K562 (cell line): Measurements from ENCODE around the gene CCL3. TPM values are rescaled to one million over a fixed set of nuclear protein-coding genes. Genes with fewer than 3 reads are reported as not detected.

Source experiments
- ATAC-seq: fragments of 200-7000 bp; cut with Tn5 transposase; 3 replicates; pipeline ENCODE4 v1.9.1; 2020; ENCODE audit warnings: moderate library complexity
- BruUV-seq: library from RNA; stranded (reverse); fragments of 400-500 nt; replicated peaks from 2 replicates; lab custom pipeline; 2021; lab: Mats Ljungman, UMichigan
- CTCF ChIA-PET: fragments of 300-600 bp; formaldehyde crosslinking; extraction: SDS; loops from one replicate; lab custom pipeline; 2021; ENCODE audit warnings: low intra/inter-chr PET ratio; lab: Yijun Ruan, JAX
- POLR2A ChIA-PET: fragments of 300-600, 350-650 bp; sonication (Branson Sonifier 250); formaldehyde crosslinking; extraction: SDS; loops from one replicate; lab custom pipeline; 2021; ENCODE audit warnings: antibody characterized with exemption, inconsistent platforms; lab: Yijun Ruan, JAX
- DNase-seq, 4 experiments: peaks; one replicate each; pipeline versions ENCODE4 v3.0.0 to v3.0.0-alpha.2; 2011 to 2018; ENCODE audit warnings: low spot score in 3 of 4, mixed read lengths in 3 of 4; ENCODE audit errors: extremely low read depth in 1 of 4
- FAIRE-seq: peaks from 2 replicates; lab custom pipeline; 2011; peaks lifted over from hg19 to GRCh38; lab: Jason Lieb, UNC
- H2AFZ ChIP-seq: 2 replicates; pipeline ENCODE4 v1.6.0; 2011; ENCODE audit warnings: low read depth, low read length, control low read depth, inconsistent platforms
- H3K27ac ChIP-seq: fragments of 200-600 bp; 3 replicates; pipeline ENCODE4 v1.8.0; 2011; ENCODE audit warnings: low read depth, mild to moderate bottlenecking, control low read depth, inconsistent platforms, low read length, moderate library complexity, mixed read lengths; ENCODE audit errors: extremely low read depth
- H3K27me3 ChIP-seq, 2 experiments: fragments of 300-600 bp in 1 of 2; 2 replicates in 1 of 2; 3 replicates in 1 of 2; pipeline versions ENCODE4 v1.6.0 to v1.8.0; 2011; ENCODE audit warnings: inconsistent platforms in 2 of 2, low read length in 2 of 2, mild to moderate bottlenecking in 1 of 2, mixed read lengths in 1 of 2, moderate library complexity in 1 of 2; ENCODE audit not compliant: control insufficient read depth in 2 of 2, insufficient read depth in 2 of 2
- H3K36me3 ChIP-seq: fragments of 300-600 bp; 3 replicates; pipeline ENCODE4 v1.8.0; 2011; ENCODE audit warnings: mild to moderate bottlenecking, low read length, inconsistent platforms; ENCODE audit not compliant: control insufficient read depth, insufficient read depth
- H3K4me1 ChIP-seq, 2 experiments: fragments of 200-600 bp in 1 of 2; replicated peaks in 1 of 2; 2 replicates in 1 of 2; 3 replicates in 1 of 2; pipeline versions ENCODE4 v1.5.1 to v1.8.0; 2011; ENCODE audit warnings: inconsistent platforms in 2 of 2, low read length in 2 of 2, mild to moderate bottlenecking in 1 of 2, mixed read lengths in 1 of 2, moderate library complexity in 1 of 2; ENCODE audit not compliant: control insufficient read depth in 2 of 2, insufficient read depth in 2 of 2
- H3K4me2 ChIP-seq: 2 replicates; pipeline ENCODE4 v1.6.1; 2011; ENCODE audit warnings: low read length, control low read depth, inconsistent platforms, mixed read lengths; ENCODE audit not compliant: insufficient read depth
- H3K4me3 ChIP-seq: fragments of 200-600 bp; sonication (generic), shearing (Covaris generic); 2 replicates; pipeline ENCODE4 v1.5.1; 2016; ENCODE audit warnings: control low read depth, inconsistent platforms
- H3K79me2 ChIP-seq: fragments of 200-600 bp; 3 replicates; pipeline ENCODE4 v1.8.0; 2011; ENCODE audit warnings: low read length, inconsistent platforms; ENCODE audit not compliant: control insufficient read depth, insufficient read depth
- H3K9ac ChIP-seq, 2 experiments: 2 replicates each; pipeline versions ENCODE4 v1.6.0 to v1.6.1; 2011; ENCODE audit warnings: low read depth in 2 of 2, low read length in 2 of 2, control low read depth in 1 of 2, inconsistent platforms in 1 of 2, mild to moderate bottlenecking in 1 of 2, mixed read lengths in 1 of 2; ENCODE audit not compliant: insufficient read depth in 1 of 2
- H3K9me1 ChIP-seq: one replicate; pipeline ENCODE4 v1.6.0; 2011; ENCODE audit warnings: inconsistent platforms, mild to moderate bottlenecking, low read length, moderate library complexity; ENCODE audit not compliant: control insufficient read depth, insufficient read depth
- H3K9me3 ChIP-seq: replicated peaks from 2 replicates; pipeline ENCODE4 v1.5.1; 2011; ENCODE audit warnings: low read depth, low read length, inconsistent platforms; ENCODE audit not compliant: control insufficient read depth, insufficient read depth
- H4K20me1 ChIP-seq: replicated peaks from 2 replicates; pipeline ENCODE4 v1.6.1; 2011; ENCODE audit warnings: low read length, inconsistent platforms, mixed read lengths; ENCODE audit not compliant: control insufficient read depth, insufficient read depth
- EP400 ChIP-seq: fragments of 450-650 bp; IDR thresholded peaks from 2 replicates; pipeline ENCODE4 v1.6.1; 2017; ENCODE audit warnings: antibody characterized with exemption, mild to moderate bottlenecking, moderate library complexity
- LCOR ChIP-seq: sonication (generic); formaldehyde crosslinking; IDR thresholded peaks from 2 replicates; pipeline ENCODE4 v1.8.0; 2022; ENCODE audit warnings: mild to moderate bottlenecking, missing genetic modification reagents
- PHF20 ChIP-seq: fragments of 450-650 bp; IDR thresholded peaks from 2 replicates; pipeline ENCODE4 v1.6.1; 2018; ENCODE audit not compliant: partially characterized antibody
- RAD21 ChIP-seq, 2 experiments: fragments of 250-450 bp in 1 of 2; fragments of 450-650 bp in 1 of 2; sonication (Bioruptor Pico) in 1 of 2; formaldehyde crosslinking in 1 of 2; IDR thresholded peaks in 1 of 2; conservative IDR thresholded peaks in 1 of 2; 2 replicates each; pipeline versions ENCODE4 v1.4.0 to v1.8.0; 2020 to 2022; ENCODE audit warnings: mild to moderate bottlenecking in 2 of 2, moderate library complexity in 1 of 2
- RBM14 ChIP-seq: fragments of 200-400 bp; formaldehyde crosslinking; IDR thresholded peaks from 2 replicates; pipeline ENCODE4 v1.6.1; 2018; ENCODE audit warnings: low read depth, mild to moderate bottlenecking, low read length, moderate library complexity, borderline replicate concordance; ENCODE audit not compliant: insufficient read depth
- RHOXF2B ChIP-seq: fragments of 250-450 bp; sonication (Bioruptor Pico); conservative IDR thresholded peaks from 2 replicates; pipeline ENCODE4 v1.5.1; 2021
- SIN3B ChIP-seq: fragments of 450-650 bp; IDR thresholded peaks from 2 replicates; pipeline ENCODE4 v1.6.1; 2017; ENCODE audit warnings: low read depth, mild to moderate bottlenecking, moderate library complexity
- SLC30A9 ChIP-seq: fragments of 250-450 bp; sonication (Bioruptor Pico); IDR thresholded peaks from 2 replicates; pipeline ENCODE4 v1.8.0; 2022; ENCODE audit warnings: mild to moderate bottlenecking, moderate library complexity
- ZNF12 ChIP-seq: sonication (generic); formaldehyde crosslinking; IDR thresholded peaks from 2 replicates; pipeline ENCODE4 v1.4.0; 2020; ENCODE audit warnings: mild to moderate bottlenecking, missing genetic modification reagents
- ZSCAN32 ChIP-seq: fragments of 450-650 bp; formaldehyde crosslinking; IDR thresholded peaks from 2 replicates; pipeline ENCODE4 v1.4.0; 2020; ENCODE audit warnings: mild to moderate bottlenecking, moderate library complexity
- WGBS: fragments of 100-300 bp; shearing (Covaris generic); methylation state at CpG from one replicate; pipeline ENCODE4 v1.1.6; 2016; ENCODE audit warnings: low coverage, mixed read lengths; ENCODE audit not compliant: insufficient coverage; ENCODE audit errors: missing lambda C conversion rate; 5-methylcytosine and 5-hydroxymethylcytosine counted together
- in situ Hi-C: fragments of 300-500 bp; cut with MboI; formaldehyde crosslinking; loops from 4 replicates; pipeline ENCODE4 v1.15.0; 2018; ENCODE audit warnings: inconsistent platforms, mixed read lengths
- intact Hi-C: fragments of 100-400 bp; cut with micrococcal nuclease; formaldehyde crosslinking; loops from 2 replicates; pipeline ENCODE4 v1.14.2; 2022
- polyA plus RNA-seq, 8 experiments: library from polyadenylated mRNA; depleted of rRNA in 4 of 8; stranded (reverse) in 5 of 8; unstranded in 3 of 8; fragments of >200 nt; fragmentation: Nextera tagmentation in 2 of 8; fragmentation: Illumina TruSeq in 1 of 8; extraction: Ambion mirVana in 2 of 8; extraction: Trizol in 1 of 8; gene quantifications; 2 replicates each; pipeline versions ENCODE4 v1.2.1 to v1.2.3, GENCODE V29; 2011 to 2014; ENCODE audit warnings: inconsistent platforms in 1 of 8, missing spikeins in 1 of 8
- total RNA-seq, 7 experiments: library from RNA; depleted of rRNA in 6 of 7; stranded (reverse); fragments of >200 nt in 6 of 7; fragmentation: Illumina TruSeq in 2 of 7; extraction: Trizol in 2 of 7; gene quantifications; 2 replicates each; pipeline versions ENCODE4 v1.2.1 to v1.2.3, GENCODE V29; 2011 to 2021; ENCODE audit warnings: low replicate concordance in 1 of 7
- TF ChIP-seq, protein P1 (sequence below), 2 experiments: fragments of 450-650 bp; IDR thresholded peaks; 2 replicates each; pipeline ENCODE4 v1.6.1; 2018; ENCODE audit warnings: mild to moderate bottlenecking in 2 of 2, low read depth in 1 of 2; ENCODE audit not compliant: partially characterized antibody in 2 of 2
- TF ChIP-seq, protein P2 (sequence below), 3 experiments: IDR thresholded peaks in 2 of 3; conservative IDR thresholded peaks in 1 of 3; 2 replicates each; pipeline ENCODE4 v1.5.1; 2011 to 2012; ENCODE audit warnings: low read length in 3 of 3, mild to moderate bottlenecking in 3 of 3, control low read depth in 2 of 3, improper control_type of control experiment in 1 of 3, inconsistent platforms in 1 of 3, low read depth in 1 of 3, mixed read lengths in 1 of 3, moderate library complexity in 1 of 3; ENCODE audit not compliant: insufficient read depth in 2 of 3
- TF ChIP-seq, protein P3 (sequence below): fragments of 450-650 bp; IDR thresholded peaks from 2 replicates; pipeline ENCODE4 v1.6.1; 2016

CCL3 gene
- total and polyA plus RNA-seq, 9 of the 15 experiments (the other 6 are each of a cell fraction or from before 2014, with no cell fraction given), result 0.58 TPM; not detected in 8

DNA sequence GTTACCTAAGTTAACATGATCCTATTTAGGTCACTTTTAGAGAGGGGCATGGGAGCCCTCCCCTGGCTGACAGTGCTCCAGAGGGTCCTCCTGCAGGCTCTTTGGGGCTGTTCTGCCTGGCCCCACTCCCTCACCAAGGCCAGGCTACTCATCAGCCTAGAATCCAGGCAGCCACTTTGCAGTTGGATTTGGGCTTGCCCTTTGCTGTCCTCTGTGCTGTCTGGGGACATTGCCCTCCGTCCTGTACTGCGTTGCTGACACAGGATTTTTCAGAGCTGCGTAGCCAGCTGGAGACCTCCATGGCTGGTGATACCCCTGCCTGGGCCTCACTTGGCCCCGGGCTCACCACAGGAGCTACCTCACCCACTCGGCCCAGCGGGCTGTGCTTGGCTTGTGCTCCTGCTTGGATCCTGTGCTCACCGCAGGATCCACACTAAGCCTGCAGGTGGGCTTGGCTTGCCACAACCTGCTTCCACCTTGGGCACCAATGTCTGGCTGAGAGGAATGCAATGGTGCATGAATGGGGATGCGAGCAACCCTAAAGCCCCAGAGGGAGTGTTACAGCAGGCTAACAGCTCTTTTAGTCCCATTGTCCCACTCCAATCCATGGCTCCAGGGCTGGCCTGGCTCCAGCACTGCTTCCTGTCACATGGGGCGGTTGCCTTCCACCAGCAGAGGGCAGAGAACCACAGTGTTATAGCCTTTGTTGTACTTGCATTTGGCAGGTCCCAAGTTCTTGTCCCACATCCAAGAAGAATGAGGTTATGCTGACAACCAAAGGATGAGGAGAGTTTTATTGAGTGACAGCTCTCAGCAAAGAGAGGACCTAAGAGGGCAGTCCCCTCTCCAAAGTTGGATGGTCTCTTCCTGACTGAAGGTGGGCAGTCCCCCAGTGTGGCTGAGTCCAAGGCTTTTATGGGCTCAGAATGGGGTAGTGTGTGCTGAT, 35.2 kb upstream of the CCL3 start:
- ATAC-seq, result no peak
- 2% methylated on average over 9 of the region's 9 CpGs for WGBS
- Histone ChIP-seq H3K9ac (no peak overlapping the region), H3K4me1 (no peaks in the 10 kb centered on the region), H3K4me2 (no peak overlapping the region), H2AFZ (no peak overlapping the region), H3K4me3 (no peak overlapping the region), H4K20me1 (no peaks in the 10 kb centered on the region), H3K36me3 (no peaks in the 10 kb centered on the region), H3K79me2 (no peaks in the 10 kb centered on the region), H3K27ac (no peak overlapping the region), H3K9me3 (no peaks in the 10 kb centered on the region), H3K9me1 (peaks cover 3% of the 10 kb centered on the region), H3K27me3 (no peaks in the 10 kb centered on the region; a peak in 1 of 5 replicates)
- no peak for FAIRE-seq
- intact Hi-C loops, result no loop called here
- in situ Hi-C loops, result no loop called here
- ChIA-PET POLR2A (no interaction called here), CTCF (no interaction called here)
- no TSS peak for BruUV-seq
- peak in 2 of 4 experiments; percentile 15 to 16 for DNase-seq
- TF ChIP-seq PHF20 (no peak), ZSCAN32 (CRISPR knock-in tag) (no peak), LCOR (CRISPR knock-in tag) (no peak), SLC30A9 (CRISPR knock-in tag) (no peak), SIN3B (no peak), RHOXF2B (CRISPR knock-in tag) (no peak), EP400 (no peak), RAD21 (CRISPR knock-in tag; conservative IDR thresholded peaks at IDR 0.05 in 1 of 2, IDR thresholded peaks at IDR 0.05 in 1 of 2) (peak in 1 of 2 experiments; percentile 28; a peak in 1 of 4 replicates), RBM14 (no peak), ZNF12 (CRISPR knock-in tag) (no peak)
- TF ChIP-seq, protein P1, sequence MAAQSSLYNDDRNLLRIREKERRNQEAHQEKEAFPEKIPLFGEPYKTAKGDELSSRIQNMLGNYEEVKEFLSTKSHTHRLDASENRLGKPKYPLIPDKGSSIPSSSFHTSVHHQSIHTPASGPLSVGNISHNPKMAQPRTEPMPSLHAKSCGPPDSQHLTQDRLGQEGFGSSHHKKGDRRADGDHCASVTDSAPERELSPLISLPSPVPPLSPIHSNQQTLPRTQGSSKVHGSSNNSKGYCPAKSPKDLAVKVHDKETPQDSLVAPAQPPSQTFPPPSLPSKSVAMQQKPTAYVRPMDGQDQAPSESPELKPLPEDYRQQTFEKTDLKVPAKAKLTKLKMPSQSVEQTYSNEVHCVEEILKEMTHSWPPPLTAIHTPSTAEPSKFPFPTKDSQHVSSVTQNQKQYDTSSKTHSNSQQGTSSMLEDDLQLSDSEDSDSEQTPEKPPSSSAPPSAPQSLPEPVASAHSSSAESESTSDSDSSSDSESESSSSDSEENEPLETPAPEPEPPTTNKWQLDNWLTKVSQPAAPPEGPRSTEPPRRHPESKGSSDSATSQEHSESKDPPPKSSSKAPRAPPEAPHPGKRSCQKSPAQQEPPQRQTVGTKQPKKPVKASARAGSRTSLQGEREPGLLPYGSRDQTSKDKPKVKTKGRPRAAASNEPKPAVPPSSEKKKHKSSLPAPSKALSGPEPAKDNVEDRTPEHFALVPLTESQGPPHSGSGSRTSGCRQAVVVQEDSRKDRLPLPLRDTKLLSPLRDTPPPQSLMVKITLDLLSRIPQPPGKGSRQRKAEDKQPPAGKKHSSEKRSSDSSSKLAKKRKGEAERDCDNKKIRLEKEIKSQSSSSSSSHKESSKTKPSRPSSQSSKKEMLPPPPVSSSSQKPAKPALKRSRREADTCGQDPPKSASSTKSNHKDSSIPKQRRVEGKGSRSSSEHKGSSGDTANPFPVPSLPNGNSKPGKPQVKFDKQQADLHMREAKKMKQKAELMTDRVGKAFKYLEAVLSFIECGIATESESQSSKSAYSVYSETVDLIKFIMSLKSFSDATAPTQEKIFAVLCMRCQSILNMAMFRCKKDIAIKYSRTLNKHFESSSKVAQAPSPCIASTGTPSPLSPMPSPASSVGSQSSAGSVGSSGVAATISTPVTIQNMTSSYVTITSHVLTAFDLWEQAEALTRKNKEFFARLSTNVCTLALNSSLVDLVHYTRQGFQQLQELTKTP (IDR thresholded peaks at IDR 0.05; ENCODE audit: low read depth in 1 of 2, partially characterized antibody in 2 of 2), result no peak
- TF ChIP-seq, protein P2, sequence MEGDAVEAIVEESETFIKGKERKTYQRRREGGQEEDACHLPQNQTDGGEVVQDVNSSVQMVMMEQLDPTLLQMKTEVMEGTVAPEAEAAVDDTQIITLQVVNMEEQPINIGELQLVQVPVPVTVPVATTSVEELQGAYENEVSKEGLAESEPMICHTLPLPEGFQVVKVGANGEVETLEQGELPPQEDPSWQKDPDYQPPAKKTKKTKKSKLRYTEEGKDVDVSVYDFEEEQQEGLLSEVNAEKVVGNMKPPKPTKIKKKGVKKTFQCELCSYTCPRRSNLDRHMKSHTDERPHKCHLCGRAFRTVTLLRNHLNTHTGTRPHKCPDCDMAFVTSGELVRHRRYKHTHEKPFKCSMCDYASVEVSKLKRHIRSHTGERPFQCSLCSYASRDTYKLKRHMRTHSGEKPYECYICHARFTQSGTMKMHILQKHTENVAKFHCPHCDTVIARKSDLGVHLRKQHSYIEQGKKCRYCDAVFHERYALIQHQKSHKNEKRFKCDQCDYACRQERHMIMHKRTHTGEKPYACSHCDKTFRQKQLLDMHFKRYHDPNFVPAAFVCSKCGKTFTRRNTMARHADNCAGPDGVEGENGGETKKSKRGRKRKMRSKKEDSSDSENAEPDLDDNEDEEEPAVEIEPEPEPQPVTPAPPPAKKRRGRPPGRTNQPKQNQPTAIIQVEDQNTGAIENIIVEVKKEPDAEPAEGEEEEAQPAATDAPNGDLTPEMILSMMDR (IDR thresholded peaks at IDR 0.05 in 2 of 3, conservative IDR thresholded peaks at IDR 0.05 in 1 of 3; ENCODE audit: insufficient read depth in 2 of 3, low read depth in 1 of 3, low read length in 3 of 3), result peak; percentile 29 to 30 (median 29); a peak in 3 of 6 replicates
- TF ChIP-seq, protein P3, sequence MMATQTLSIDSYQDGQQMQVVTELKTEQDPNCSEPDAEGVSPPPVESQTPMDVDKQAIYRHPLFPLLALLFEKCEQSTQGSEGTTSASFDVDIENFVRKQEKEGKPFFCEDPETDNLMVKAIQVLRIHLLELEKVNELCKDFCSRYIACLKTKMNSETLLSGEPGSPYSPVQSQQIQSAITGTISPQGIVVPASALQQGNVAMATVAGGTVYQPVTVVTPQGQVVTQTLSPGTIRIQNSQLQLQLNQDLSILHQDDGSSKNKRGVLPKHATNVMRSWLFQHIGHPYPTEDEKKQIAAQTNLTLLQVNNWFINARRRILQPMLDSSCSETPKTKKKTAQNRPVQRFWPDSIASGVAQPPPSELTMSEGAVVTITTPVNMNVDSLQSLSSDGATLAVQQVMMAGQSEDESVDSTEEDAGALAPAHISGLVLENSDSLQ, result peak; percentile 23; the same call in 1 of the 2 replicates
